Esophagus muscularis mucosa (tissue), 3 donors: Measurements from ENCODE around the gene ZFP64.

ENCODE experiments used
- CTCF ChIP-seq, 3 experiments: fragments of 200-600 bp in 2 of 3; fragments of 450-650 bp in 1 of 3; sonication (generic) in 2 of 3; IDR thresholded peaks; one replicate each; pipeline ENCODE4 v1.5.1; 2017 to 2019; ENCODE audit warnings: antibody characterized with exemption in 3 of 3, mild to moderate bottlenecking in 2 of 3, moderate library complexity in 1 of 3
- POLR2A ChIP-seq: fragments of 450-650 bp; IDR thresholded peaks from one replicate; pipeline ENCODE4 v1.6.1; 2017; ENCODE audit warnings: antibody characterized with exemption, moderate library complexity, mild to moderate bottlenecking, low read depth
- POLR2AphosphoS5 ChIP-seq, 2 donors: sonication (generic); formaldehyde crosslinking; IDR thresholded peaks; one replicate each; pipeline ENCODE4 v1.6.1; 2017; ENCODE audit warnings: antibody characterized with exemption in 2 of 2

DNA sequence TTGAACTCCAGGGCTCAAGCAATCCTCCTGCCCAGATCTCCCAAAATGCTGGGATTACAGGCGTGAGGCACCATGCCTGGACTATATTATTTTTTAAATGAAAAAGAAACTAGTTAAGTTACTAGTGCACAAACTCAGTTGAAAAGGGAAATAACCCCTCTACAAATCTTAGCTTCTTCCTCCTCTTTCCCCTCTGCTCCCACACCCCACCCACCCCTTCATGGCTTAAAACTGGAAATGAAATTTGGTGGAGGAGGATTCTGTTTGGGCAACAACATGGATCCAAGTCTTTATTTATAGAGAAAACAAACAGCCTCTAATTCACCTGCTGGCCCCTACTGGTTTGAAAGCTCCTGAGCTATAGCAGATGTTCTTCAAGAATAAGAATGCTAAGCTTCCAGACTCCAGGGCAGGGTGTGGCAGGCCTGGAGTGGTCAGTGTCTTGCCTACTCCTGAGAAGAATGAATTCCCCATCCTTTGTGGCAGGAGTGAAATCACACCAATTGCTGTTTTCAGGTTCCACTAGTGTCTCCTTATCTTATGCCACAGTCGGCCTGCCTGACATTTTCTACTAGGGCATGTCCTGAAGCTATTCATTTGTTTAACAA, 73.5 kb downstream of the ZFP64 start:
- TF ChIP-seq CTCF (IDR thresholded peaks at IDR 0.05) (no peak), POLR2A (no peak), POLR2AphosphoS5 (IDR thresholded peaks at IDR 0.05) (no peak)
